Suppressor macrophage treated with lipopolysaccharide for 1 hour (primary cell): ENCODE data around the gene COL4A1.

Experiments used
- DNase-seq, 3 donors: peaks; one replicate each; pipeline ENCODE4 v3.0.0-alpha.2; 2020 to 2022

COL4A1 gene

DNA sequence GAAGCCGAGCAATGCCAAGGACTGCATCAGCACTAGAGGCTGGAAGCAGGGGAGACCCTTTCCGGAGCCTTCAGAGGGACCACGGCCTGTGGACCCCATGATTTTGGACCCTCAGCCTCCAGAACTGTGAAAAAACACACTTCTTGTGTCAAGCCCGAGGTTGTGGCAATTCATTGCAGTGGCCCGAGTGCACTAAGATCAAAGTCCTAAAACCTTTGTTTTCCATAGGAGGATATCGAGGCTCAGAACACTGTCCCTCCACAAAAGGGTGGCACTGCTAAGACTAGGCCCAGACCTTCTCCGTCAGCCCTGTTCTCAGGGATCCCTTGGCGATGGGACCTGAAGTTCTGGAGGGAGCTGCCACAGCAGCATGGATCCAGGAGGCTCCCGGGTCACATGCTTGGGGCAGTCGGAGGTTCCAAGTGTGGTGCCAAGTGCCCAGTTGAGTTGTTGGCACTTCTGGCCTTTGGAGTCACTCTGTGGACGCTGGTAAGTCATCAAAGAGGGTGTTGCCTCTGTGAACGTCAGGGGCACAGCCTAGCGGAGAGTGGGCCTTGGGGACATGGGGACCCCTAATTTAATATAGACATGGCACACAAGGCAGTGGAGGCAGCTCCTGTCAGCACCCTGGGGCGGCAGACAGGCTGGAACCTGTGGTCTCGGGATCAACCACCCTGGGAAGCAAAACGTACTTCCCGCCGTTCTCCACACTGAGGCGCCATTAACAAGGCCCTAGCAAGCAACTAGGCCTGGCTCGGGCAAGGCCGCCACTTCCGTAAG, 199.2 kb downstream of the COL4A1 start:
- no peak for DNase-seq

GRCh38 chr13:110106726-110107125, 200.2 kb downstream of the COL4A1 start:
- no peak for DNase-seq

DNA sequence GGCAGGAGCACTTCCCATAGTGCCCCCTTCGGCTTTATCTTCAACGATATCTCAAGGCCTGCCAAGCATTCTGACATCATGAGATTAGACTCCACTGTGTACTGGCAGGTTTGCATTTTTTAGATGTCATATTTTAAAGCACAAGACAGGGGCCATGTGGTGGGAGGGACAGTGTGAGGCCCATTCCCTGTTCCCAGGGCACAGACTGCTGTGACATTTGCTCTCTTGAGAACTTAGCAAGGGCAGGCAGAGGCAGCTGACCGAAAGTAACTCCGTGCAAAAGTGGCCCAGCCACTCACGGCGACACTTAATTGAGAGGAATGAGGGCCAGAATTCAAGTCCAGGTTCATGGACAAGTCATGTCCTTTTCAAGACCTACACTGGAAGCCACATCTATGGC, 201.8 kb downstream of the COL4A1 start:
- no peak for DNase-seq

GRCh38 chr13:110103534-110103933, 203.4 kb downstream of the COL4A1 start:
- DNase-seq: no peak

- no peak for DNase-seq
Observed at GRCh38 chr13:110103026-110103425, 203.9 kb downstream of the COL4A1 start.

- no peak for DNase-seq
Observed at GRCh38 chr13:110102053-110102452, 204.9 kb downstream of the COL4A1 start.

DNA sequence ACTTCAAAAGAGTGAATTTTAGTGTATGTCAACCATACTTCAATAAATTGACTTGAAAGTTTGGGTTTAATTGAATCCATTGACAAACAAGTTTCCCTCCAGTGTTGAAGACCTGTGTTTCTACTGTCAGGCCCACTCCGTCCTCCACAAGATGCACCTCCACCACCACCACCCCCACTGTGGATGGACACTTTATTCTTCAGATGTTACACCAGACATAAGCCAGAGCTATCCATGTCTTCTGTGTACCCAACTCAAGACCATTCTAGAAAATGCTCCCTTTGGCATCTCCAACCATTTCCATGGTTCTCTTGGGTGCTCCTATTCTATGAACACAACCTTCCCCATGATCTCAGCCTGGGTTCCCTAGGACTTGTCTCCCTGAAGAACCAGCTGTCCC, 207.0 kb downstream of the COL4A1 start:
- DNase-seq: no peak
